GM18868 (cell line): ENCODE results near the gene TRAPPC12.
"Not testable (repeated sequence)": the region's sequence is repeated elsewhere in the genome, so short reads cannot be mapped to it uniquely, and the experiment has no call there.

Experiments
- ATAC-seq: cut with Tn5 transposase; IDR thresholded peaks from one replicate; pipeline ENCODE4 v1.9.1; 2021; ENCODE audit warnings: mild to moderate bottlenecking, moderate library complexity; ENCODE audit not compliant: unreplicated experiment

Gene TRAPPC12

GRCh38 chr2:3483227-3483985 is 103.9 kb downstream of the TRAPPC12 start:
- peak; percentile 30 for ATAC-seq

GRCh38 chr2:3483986-3484960 is 104.8 kb downstream of the TRAPPC12 start:
- no peak for ATAC-seq

GRCh38 chr2:3485166-3485565 is 105.7 kb downstream of the TRAPPC12 start:
- no peak for ATAC-seq

- ATAC-seq, result no peak
Observed at GRCh38 chr2:3486047-3487027, 106.8 kb downstream of the TRAPPC12 start.

GRCh38 chr2:3487028-3487425 is 107.5 kb downstream of the TRAPPC12 start:
- no peak for ATAC-seq

GRCh38 chr2:3487432-3487831 is 107.9 kb downstream of the TRAPPC12 start:
- no peak for ATAC-seq

GRCh38 chr2:3488061-3488531 is 108.6 kb downstream of the TRAPPC12 start:
- ATAC-seq, result no peak

- ATAC-seq, result no peak
Observed at GRCh38 chr2:3488855-3489763, 109.6 kb downstream of the TRAPPC12 start.

GRCh38 chr2:3489764-3490115 is 110.2 kb downstream of the TRAPPC12 start:
- ATAC-seq, result no peak

- no peak for ATAC-seq
Observed at GRCh38 chr2:3490191-3491170, 111.0 kb downstream of the TRAPPC12 start.

- ATAC-seq, result no peak
Observed at GRCh38 chr2:3491306-3491705, 111.8 kb downstream of the TRAPPC12 start.

- ATAC-seq, result no peak
Observed at GRCh38 chr2:3491716-3492474, 112.4 kb downstream of the TRAPPC12 start.

- not testable (repeated sequence) for ATAC-seq
Observed at GRCh38 chr2:3492475-3492787, 112.9 kb downstream of the TRAPPC12 start.

GRCh38 chr2:3492951-3493614 is 113.6 kb downstream of the TRAPPC12 start:
- no peak for ATAC-seq

GRCh38 chr2:3493615-3494007 is 114.1 kb downstream of the TRAPPC12 start:
- ATAC-seq, result no peak

GRCh38 chr2:3494984-3495666 is 115.6 kb downstream of the TRAPPC12 start:
- no peak for ATAC-seq

GRCh38 chr2:3496708-3497080 is 117.2 kb downstream of the TRAPPC12 start:
- not testable (repeated sequence) for ATAC-seq
